Hippocampal formation (tissue), 2 donors: ENCODE data around the gene AVEN.

Source experiments
- DNase-seq, 2 donors: peaks; one replicate each; lab custom pipeline; 2025; lab: John Stamatoyannopoulos, UW

The AVEN gene

GRCh38 chr15:33985751-33986150, 53.3 kb downstream of the AVEN start:
- DNase-seq: no peak

GRCh38 chr15:33985287-33985686, 53.7 kb downstream of the AVEN start:
- no peak for DNase-seq

GRCh38 chr15:33982516-33982915, 56.5 kb downstream of the AVEN start:
- no peak for DNase-seq

GRCh38 chr15:33980159-33980558, 58.8 kb downstream of the AVEN start:
- DNase-seq: no peak

- DNase-seq: no peak
These were observed 63.9 kb downstream of the AVEN start for GRCh38 chr15:33975022-33975565.

GRCh38 chr15:33971811-33972210, 67.2 kb downstream of the AVEN start:
- no peak for DNase-seq

GRCh38 chr15:33968821-33969220, 70.2 kb downstream of the AVEN start:
- no peak for DNase-seq

- DNase-seq: no peak
These were observed 70.8 kb downstream of the AVEN start, which contains the start of gene CHRM5 for GRCh38 chr15:33968224-33968623. Gene CHRM5 (plus strand): TSS chr15:33968497. CDS start chr15:34062718, 94,221 bp downstream.

GRCh38 chr15:33964665-33965040, 74.4 kb downstream of the AVEN start:
- DNase-seq: no peak

GRCh38 chr15:33963831-33964664, 75.0 kb downstream of the AVEN start:
- no peak for DNase-seq

GRCh38 chr15:33960549-33960935, 78.5 kb downstream of the AVEN start:
- DNase-seq: no peak

- DNase-seq: no peak
These were observed 79.0 kb downstream of the AVEN start for GRCh38 chr15:33959844-33960548.

GRCh38 chr15:33956397-33956796, 82.6 kb downstream of the AVEN start:
- no peak for DNase-seq

- DNase-seq: no peak
These were observed 83.1 kb downstream of the AVEN start for GRCh38 chr15:33955945-33956344.

GRCh38 chr15:33946152-33946551, 92.9 kb downstream of the AVEN start:
- DNase-seq: no peak

GRCh38 chr15:33941279-33942063, 97.5 kb downstream of the AVEN start:
- DNase-seq: no peak

GRCh38 chr15:33934921-33935320, 104.1 kb downstream of the AVEN start:
- no peak for DNase-seq

GRCh38 chr15:33934396-33934795, 104.6 kb downstream of the AVEN start:
- DNase-seq: no peak

- no peak for DNase-seq
These were observed 106.3 kb downstream of the AVEN start for GRCh38 chr15:33932734-33933133.

GRCh38 chr15:33926260-33926659, 112.7 kb downstream of the AVEN start:
- no peak for DNase-seq

GRCh38 chr15:33923446-33923845, 115.6 kb downstream of the AVEN start:
- DNase-seq: no peak
